Keratinocyte (primary cell): Measurements from ENCODE around the gene CPED1.

Experiments
- EZH2 ChIP-seq: IDR thresholded peaks from one replicate; pipeline ENCODE4 v1.6.1; 2012; ENCODE audit warnings: inconsistent platforms, mild to moderate bottlenecking, low read length, moderate library complexity
- TF ChIP-seq, protein P1 (sequence below), 3 experiments: IDR thresholded peaks in 1 of 3; conservative IDR thresholded peaks in 1 of 3; optimal IDR thresholded peaks in 1 of 3; 2 replicates in 2 of 3; 3 replicates in 1 of 3; pipeline versions ENCODE3 to v1.5.1; 2011; ENCODE audit warnings: low read length in 3 of 3, mild to moderate bottlenecking in 3 of 3, moderate library complexity in 2 of 3, control low read depth in 1 of 3, inconsistent platforms in 1 of 3; ENCODE audit not compliant: insufficient read depth in 2 of 3; ENCODE audit errors: extremely low read depth in 1 of 3

DNA sequence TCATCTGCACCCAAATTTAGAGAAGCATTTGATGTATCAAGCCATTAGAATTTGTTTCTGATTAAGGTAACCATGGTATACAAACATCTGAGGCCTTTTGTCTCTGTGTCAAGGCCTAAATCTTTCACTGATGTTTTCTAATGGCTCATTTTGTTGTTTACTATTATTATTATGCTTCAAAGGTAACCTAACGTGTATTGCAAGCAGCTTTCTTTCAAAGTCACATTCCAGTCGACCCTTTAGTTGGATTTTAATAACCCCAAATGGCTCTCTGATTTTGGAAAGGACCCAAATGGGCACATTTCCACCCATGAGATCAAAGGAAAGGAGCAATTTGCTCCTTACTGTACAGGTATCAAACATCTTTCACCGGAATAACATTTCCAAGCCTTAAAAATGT lies 293.6 kb downstream of the CPED1 start:
- TF ChIP-seq, protein P1, sequence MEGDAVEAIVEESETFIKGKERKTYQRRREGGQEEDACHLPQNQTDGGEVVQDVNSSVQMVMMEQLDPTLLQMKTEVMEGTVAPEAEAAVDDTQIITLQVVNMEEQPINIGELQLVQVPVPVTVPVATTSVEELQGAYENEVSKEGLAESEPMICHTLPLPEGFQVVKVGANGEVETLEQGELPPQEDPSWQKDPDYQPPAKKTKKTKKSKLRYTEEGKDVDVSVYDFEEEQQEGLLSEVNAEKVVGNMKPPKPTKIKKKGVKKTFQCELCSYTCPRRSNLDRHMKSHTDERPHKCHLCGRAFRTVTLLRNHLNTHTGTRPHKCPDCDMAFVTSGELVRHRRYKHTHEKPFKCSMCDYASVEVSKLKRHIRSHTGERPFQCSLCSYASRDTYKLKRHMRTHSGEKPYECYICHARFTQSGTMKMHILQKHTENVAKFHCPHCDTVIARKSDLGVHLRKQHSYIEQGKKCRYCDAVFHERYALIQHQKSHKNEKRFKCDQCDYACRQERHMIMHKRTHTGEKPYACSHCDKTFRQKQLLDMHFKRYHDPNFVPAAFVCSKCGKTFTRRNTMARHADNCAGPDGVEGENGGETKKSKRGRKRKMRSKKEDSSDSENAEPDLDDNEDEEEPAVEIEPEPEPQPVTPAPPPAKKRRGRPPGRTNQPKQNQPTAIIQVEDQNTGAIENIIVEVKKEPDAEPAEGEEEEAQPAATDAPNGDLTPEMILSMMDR (optimal IDR thresholded peaks at IDR 0.05 in 1 of 3, IDR thresholded peaks at IDR 0.05 in 1 of 3, conservative IDR thresholded peaks at IDR 0.05 in 1 of 3; ENCODE audit: extremely low read depth in 1 of 3, insufficient read depth in 2 of 3, low read length in 3 of 3), result no peak
- no peak for TF ChIP-seq EZH2
